Neural progenitor cell (in vitro differentiated cells): ENCODE data around the gene HFM1.

Experiments
- EZH2 ChIP-seq: fragments of 200-600 bp; sonication (generic); IDR thresholded peaks from 2 replicates; pipeline ENCODE4 v1.6.1; 2017; ENCODE audit warnings: antibody characterized with exemption, mild to moderate bottlenecking, moderate library complexity
- EZH2phosphoT487 ChIP-seq: fragments of 200-600 bp; sonication (generic); IDR thresholded peaks from 2 replicates; pipeline ENCODE4 v1.6.1; 2017; ENCODE audit warnings: antibody characterized with exemption
- TF ChIP-seq, protein P1 (sequence below): fragments of 200-600 bp; sonication (generic); IDR thresholded peaks from 2 replicates; pipeline ENCODE4 v1.5.1; 2017; ENCODE audit warnings: antibody characterized with exemption, mild to moderate bottlenecking

DNA sequence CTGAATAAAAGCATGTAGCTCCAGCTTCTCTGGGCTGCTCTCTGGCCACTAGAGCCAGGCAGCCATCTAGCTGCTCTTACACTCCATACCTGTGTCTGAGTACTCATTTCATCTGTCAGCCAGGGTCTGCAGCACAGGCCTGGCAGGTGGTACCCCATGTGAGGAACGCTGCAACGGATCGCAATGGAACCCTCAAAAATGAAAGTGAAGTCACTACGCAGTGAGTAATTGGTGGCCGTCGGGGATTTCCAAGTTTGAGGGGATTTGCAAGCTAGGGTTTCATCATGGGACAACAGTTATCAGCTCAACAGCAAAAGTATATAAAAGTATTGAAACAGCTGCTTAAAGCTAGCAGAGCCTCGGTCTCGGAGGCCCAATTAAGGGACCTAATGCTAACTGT is 186.7 kb downstream of the HFM1 start:
- TF ChIP-seq, protein P1, sequence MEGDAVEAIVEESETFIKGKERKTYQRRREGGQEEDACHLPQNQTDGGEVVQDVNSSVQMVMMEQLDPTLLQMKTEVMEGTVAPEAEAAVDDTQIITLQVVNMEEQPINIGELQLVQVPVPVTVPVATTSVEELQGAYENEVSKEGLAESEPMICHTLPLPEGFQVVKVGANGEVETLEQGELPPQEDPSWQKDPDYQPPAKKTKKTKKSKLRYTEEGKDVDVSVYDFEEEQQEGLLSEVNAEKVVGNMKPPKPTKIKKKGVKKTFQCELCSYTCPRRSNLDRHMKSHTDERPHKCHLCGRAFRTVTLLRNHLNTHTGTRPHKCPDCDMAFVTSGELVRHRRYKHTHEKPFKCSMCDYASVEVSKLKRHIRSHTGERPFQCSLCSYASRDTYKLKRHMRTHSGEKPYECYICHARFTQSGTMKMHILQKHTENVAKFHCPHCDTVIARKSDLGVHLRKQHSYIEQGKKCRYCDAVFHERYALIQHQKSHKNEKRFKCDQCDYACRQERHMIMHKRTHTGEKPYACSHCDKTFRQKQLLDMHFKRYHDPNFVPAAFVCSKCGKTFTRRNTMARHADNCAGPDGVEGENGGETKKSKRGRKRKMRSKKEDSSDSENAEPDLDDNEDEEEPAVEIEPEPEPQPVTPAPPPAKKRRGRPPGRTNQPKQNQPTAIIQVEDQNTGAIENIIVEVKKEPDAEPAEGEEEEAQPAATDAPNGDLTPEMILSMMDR, result no peak
- no peak for TF ChIP-seq EZH2
- TF ChIP-seq EZH2phosphoT487, result no peak
